GM19395 (cell line): ENCODE data around the gene VSIG4.
"Not testable (repeated sequence)": the region's sequence is repeated elsewhere in the genome, so short reads cannot be mapped to it uniquely, and the experiment has no call there.

Experiments used
- ATAC-seq: cut with Tn5 transposase; IDR thresholded peaks from one replicate; pipeline ENCODE4 v1.9.1; 2021; ENCODE audit warnings: mild to moderate bottlenecking, moderate library complexity; ENCODE audit not compliant: unreplicated experiment

Gene VSIG4

DNA sequence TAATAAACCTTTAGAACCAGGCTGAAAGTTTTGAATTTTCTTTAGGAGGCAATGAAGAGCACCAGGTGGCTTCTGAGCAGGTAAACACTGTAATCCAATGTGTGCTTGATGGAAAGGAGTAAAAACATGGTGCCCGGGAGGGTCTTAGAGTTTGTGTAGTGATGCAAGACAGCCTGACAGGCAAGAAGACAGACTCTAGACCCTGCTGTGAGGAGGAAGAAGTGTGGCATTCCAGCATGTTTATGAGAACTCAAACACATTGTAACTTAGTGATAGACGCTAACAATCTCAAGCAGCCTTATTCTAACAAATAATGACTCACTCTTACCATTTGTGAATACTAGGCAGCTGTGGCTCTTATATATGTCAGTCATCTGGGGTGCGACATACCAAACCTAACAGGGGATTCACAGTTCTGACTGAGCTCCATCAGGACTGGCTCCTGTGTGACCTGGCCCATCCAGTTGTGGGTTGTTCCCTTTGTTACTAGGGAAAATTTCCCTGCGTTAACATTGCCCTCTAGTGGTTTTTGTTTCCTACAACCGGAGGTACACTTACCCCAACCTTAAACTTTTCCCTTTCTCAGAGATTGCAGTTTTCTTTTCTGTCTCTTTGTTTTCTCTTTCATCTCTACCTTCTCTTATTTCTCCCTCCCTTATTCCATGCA is 53.8 kb downstream of the VSIG4 start:
- ATAC-seq: peak; percentile 84

DNA sequence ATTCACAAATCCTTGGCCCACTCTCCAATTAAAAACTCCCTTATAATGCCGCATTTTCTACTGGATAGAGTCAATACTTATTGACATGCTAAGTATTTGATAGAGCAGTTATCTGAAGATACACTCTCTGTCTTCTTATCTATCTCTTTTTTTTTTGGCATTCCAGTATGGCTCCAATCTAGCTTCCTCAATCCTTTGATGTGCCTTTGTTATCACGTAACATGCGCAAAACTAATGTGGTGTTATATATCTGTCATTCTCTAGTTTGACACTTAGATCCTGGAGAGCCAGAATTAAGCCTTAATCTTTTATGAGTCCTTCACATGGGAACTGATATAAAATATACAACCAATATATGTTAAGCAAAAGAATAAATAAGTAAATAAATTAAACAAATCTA is 54.7 kb downstream of the VSIG4 start:
- ATAC-seq: no peak

DNA sequence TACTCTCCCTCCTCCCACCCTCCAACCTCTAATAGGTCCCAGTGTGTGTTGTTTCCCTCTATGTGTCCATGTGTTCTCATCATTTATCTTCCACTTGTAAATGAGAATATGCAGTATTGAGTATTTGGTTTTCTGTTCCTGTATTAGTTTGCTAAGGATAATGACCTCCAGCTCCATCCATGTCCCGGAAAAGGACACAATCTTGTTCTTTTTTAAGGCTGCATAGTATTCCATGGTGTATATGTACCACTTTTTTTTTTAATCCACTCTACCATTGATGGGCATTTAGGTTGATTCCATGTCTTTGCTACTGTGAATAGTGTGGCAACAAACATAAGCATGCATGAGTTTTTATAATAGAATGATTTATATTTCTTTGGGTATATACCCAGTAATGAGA is 62.7 kb downstream of the VSIG4 start:
- ATAC-seq: not testable (repeated sequence)

- ATAC-seq: no peak
Measured at GRCh38 chrX:65976161-65976560, 63.7 kb downstream of the VSIG4 start.

DNA sequence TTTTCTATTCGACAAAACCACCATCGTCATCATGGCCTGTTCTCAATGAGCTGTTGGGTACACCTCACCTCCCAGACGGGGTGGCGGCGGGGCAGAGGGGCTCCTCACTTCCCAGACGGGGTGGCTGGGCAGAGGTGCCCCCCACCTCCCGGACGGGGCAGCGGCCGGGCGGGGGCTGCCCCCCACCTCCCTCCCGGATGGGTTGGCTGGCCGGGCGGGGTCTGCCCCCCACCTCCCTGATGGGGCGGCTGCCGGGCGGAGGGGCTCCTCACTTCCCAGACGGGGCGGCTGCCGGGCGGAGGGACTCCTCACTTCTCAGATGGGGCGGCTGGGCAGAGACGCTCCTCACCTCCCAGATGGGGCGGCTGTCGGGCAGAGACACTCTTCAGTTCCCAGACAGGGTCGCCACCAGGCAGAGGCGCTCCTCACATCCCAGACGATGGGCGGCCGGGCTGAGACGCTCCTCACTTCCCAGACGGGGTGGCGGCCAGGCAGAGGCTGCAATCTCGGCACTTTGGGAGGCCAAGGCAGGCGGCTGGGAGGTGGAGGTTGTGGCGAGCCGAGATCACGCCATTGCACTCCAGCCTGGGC is 64.6 kb downstream of the VSIG4 start:
- not testable (repeated sequence) for ATAC-seq
